ENCODE results near the gene MXRA8. TPM values are rescaled to one million over a fixed set of nuclear protein-coding genes. Genes with fewer than 3 reads are reported as not detected.

MXRA8 gene
- total and polyA plus RNA-seq, 2 experiments from 2014 or later, result 42.2 to 90.1 TPM

DNA sequence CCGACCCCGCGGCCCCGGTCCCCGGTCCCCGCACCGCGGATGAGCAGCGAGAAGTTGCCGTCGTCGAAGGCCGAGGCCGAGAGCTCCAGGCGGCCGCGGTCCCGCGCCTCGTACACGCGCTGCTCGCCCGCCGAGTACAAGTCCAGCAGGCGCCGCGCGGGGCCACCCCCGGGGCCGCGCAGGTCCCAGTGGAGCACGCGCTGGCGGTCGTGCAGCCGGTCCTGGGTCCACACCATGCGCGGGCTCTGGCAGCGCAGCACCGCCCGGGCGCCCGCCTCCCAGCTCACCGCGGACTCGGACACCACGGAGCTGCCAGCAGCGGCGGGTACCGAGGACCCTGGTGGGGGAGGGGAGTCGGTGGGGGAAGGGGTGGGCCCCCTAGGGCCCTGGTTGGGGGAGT is 2.9 kb downstream of the MXRA8 start:
- Histone ChIP-seq H3K27ac (no peak overlapping the region), H3K4me1 (ENCODE audit: low read depth) (peaks cover 34% of the 10 kb centered on the region), H3K27me3 (peaks cover 12% of the 10 kb centered on the region), H3K4me3 (peak overlapping the region; percentile 7), H3K9me3 (ENCODE audit: low read depth) (no peaks in the 10 kb centered on the region), H3K36me3 (no peaks in the 10 kb centered on the region)
- peak; percentile 28 to 50 for DNase-seq (ENCODE audit: low read depth in 1 of 2, low spot score in 1 of 2)
- TF ChIP-seq, protein P1, sequence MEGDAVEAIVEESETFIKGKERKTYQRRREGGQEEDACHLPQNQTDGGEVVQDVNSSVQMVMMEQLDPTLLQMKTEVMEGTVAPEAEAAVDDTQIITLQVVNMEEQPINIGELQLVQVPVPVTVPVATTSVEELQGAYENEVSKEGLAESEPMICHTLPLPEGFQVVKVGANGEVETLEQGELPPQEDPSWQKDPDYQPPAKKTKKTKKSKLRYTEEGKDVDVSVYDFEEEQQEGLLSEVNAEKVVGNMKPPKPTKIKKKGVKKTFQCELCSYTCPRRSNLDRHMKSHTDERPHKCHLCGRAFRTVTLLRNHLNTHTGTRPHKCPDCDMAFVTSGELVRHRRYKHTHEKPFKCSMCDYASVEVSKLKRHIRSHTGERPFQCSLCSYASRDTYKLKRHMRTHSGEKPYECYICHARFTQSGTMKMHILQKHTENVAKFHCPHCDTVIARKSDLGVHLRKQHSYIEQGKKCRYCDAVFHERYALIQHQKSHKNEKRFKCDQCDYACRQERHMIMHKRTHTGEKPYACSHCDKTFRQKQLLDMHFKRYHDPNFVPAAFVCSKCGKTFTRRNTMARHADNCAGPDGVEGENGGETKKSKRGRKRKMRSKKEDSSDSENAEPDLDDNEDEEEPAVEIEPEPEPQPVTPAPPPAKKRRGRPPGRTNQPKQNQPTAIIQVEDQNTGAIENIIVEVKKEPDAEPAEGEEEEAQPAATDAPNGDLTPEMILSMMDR (IDR thresholded peaks at IDR 0.05; ENCODE audit: low read depth, low read length), result no peak

DNA sequence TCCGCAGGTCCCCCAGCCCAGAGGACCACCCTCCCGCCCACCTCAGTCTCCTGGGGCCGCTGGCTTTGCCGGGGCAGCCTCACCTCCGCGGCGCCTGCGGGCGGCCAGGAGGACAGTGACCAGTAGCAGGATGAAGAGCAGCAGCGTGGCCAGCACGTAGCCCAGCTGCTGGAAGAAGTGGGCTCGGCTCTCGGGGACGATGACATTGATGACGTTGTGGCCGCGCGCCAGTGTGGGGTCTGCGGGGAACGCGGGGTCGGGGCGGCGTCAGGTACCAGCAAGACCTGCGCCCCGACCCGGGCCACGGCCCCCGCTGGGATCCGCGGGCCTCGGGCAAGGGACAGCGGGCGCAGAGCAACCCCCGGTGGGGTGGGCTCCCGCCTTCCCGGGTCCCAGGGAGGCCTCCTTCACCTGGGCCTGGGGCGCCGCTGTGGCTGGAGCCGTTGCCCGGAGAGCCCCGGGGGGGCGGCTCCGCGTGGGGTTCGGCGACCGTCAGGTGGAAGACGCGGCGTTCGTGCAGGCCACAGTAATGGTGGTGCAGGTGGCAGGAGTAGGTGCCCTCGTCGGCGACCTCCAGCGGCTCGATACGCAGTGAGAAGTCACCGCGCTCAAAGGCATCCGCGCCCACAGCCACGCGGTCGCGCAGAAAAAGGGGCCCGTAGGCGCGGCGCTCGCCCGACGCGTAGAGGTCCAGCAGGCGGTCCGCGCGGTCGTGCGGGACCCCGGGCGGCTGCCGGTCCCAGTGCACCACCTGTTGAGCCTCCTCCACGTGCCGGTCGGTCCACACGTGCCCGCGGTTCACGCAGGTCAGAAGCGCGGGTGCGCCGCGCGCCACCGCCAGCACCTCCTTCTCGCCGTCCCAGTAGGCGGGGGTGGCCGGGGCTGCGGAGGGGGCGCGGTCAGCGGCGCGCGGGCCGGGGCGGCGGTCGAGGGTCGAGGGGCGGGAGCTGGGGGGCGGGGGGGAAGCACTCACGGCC is 3.8 kb downstream of the MXRA8 start:
- Histone ChIP-seq H3K36me3 (no peaks in the 10 kb centered on the region), H3K9me3 (ENCODE audit: low read depth) (no peaks in the 10 kb centered on the region), H3K4me1 (ENCODE audit: low read depth) (peaks cover 25% of the 10 kb centered on the region), H3K27me3 (peaks cover 12% of the 10 kb centered on the region), H3K27ac (no peak overlapping the region), H3K4me3 (peak overlapping the region; percentile 7)
- DNase-seq (ENCODE audit: low read depth in 1 of 2, low spot score in 1 of 2), result no peak
- TF ChIP-seq, protein P1 (IDR thresholded peaks at IDR 0.05; ENCODE audit: low read depth, low read length), result no peak

DNA sequence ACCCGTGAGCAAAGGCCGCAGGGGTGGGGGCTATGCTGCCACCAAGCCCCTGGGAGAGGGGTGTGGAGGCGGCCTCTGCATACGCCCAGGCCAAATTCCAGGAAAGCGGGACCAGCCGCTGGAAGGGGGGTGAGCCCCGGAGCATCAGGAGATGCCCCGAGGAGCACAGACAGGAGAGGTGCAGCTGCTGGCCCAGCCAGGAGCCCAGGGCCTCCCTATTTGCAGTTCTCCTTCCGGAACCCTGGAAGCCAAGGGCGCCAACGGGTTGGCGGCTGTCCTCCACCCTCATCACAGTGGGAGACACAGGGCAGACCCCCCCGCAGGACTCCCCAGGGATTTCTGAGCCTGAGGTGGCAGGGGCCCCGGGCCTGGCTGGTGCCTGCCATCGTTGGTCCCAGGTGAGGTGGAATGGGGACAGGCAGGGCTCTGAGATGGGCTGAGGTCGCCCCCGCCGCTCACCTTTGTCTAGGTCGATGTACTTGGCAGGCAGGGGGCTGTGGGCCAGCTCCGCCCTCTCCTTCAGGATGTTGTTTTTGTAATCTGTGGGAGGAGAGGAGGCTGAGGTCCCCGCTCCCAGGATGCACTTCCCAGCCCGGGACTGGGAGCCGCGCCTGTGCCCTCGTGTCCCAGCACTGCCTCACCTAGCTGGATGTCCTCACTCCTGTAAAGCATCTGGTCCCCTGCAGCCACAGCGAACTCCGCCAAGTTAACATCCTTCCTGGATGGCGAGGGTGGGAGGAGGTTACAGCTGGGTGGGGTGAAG is 4.8 kb downstream of the MXRA8 start:
- Histone ChIP-seq H3K4me3 (no peak overlapping the region), H3K27me3 (peaks cover 12% of the 10 kb centered on the region), H3K36me3 (no peaks in the 10 kb centered on the region), H3K27ac (no peak overlapping the region), H3K4me1 (ENCODE audit: low read depth) (peaks cover 19% of the 10 kb centered on the region), H3K9me3 (ENCODE audit: low read depth) (no peaks in the 10 kb centered on the region)
- no peak for DNase-seq (ENCODE audit: low read depth in 1 of 2, low spot score in 1 of 2)
- TF ChIP-seq, protein P1 (IDR thresholded peaks at IDR 0.05; ENCODE audit: low read depth, low read length), result no peak

DNA sequence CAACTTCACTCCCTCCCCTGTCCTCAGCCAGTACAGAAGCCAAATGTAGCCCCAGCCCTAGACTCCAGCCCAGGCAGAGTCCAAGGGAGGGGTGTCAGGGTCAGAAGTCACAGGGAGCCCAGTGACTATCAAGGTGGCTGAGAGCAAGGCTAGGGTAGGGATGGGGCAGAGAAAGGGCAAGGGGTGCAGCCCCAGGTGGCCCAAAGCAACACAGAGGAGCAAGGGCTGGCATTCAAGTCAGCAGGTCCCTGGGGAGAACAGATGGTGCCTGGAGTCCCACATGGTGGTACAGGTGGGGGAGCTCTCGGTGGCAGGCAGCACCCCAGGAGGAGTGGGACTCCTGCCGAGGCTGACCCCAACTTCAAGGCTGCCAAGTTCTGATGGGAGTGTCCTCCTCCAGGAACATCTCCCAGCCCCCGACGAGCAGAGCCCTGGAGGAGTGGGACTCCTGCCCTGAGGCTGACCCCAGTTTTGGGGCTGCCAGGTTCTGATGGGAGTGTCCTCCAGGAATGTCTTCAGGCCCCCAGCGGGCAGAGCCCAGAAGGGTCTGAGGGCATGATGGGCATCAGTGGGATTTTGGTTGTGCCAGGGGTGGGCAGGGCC is 5.5 kb downstream of the MXRA8 start:
- no peak for DNase-seq (ENCODE audit: low read depth in 1 of 2, low spot score in 1 of 2)
- no peak overlapping the region for H3K27ac ChIP-seq
- H3K9me3 ChIP-seq (ENCODE audit: low read depth), result no peaks in the 10 kb centered on the region
- no peak overlapping the region for H3K4me3 ChIP-seq
- peaks cover 12% of the 10 kb centered on the region for H3K27me3 ChIP-seq
- H3K4me1 ChIP-seq (ENCODE audit: low read depth), result peaks cover 12% of the 10 kb centered on the region
- no peaks in the 10 kb centered on the region for H3K36me3 ChIP-seq
- TF ChIP-seq, protein P1 (IDR thresholded peaks at IDR 0.05; ENCODE audit: low read depth, low read length), result no peak
